B cell (primary cell): ENCODE results near the gene CEBPB. TPM values are rescaled to one million over a fixed set of nuclear protein-coding genes. Genes with fewer than 3 reads are reported as not detected.

Experiments
- ATAC-seq: fragments of 200-7000 bp; cut with Tn5 transposase; one replicate; pipeline ENCODE4 v1.10.0; 2021; ENCODE audit warnings: low read depth, mild to moderate bottlenecking, moderate number of reproducible peaks, moderate library complexity
- CTCF ChIA-PET: fragments of 350-600 bp; sonication (Branson Sonifier 250); formaldehyde crosslinking; loops from one replicate; lab custom pipeline; 2021; ENCODE audit warnings: antibody characterized with exemption, inconsistent platforms; lab: Charles Lee
- POLR2A ChIA-PET: fragments of 350-600 bp; sonication (Branson Sonifier 250); formaldehyde crosslinking; loops from one replicate; lab custom pipeline; 2021; ENCODE audit warnings: antibody characterized with exemption; lab: Charles Lee
- DNase-seq: peaks from one replicate; pipeline ENCODE4 v3.0.0; 2013
- H2AFZ ChIP-seq: 2 replicates; pipeline ENCODE4 v1.6.1; 2012; ENCODE audit warnings: mild to moderate bottlenecking, low read depth, low read length; ENCODE audit not compliant: insufficient read depth, poor library complexity, severe bottlenecking
- H3K27ac ChIP-seq, 2 donors: 1 replicate in 1 of 2; 2 replicates in 1 of 2; pipeline ENCODE4 v1.5.1; 2012 to 2013; ENCODE audit warnings: low read length in 2 of 2, mild to moderate bottlenecking in 2 of 2, moderate library complexity in 1 of 2
- H3K27me3 ChIP-seq, 4 experiments: fragments of 200-600 bp in 1 of 4; sonication (generic) in 1 of 4; replicated peaks in 1 of 4; 1 replicate in 2 of 4; 2 replicates in 2 of 4; pipeline versions ENCODE4 v1.6.1 to v1.7.0; 2013 to 2016; ENCODE audit warnings: low read length in 3 of 4, mild to moderate bottlenecking in 2 of 4, mixed read lengths in 1 of 4, moderate library complexity in 1 of 4; ENCODE audit not compliant: insufficient read depth in 4 of 4, control insufficient read depth in 3 of 4; ENCODE audit errors: control extremely low read depth in 1 of 4
- H3K36me3 ChIP-seq, 2 experiments: replicated peaks in 1 of 2; 1 replicate in 1 of 2; 2 replicates in 1 of 2; pipeline versions ENCODE4 v1.6.1 to v1.7.1; 2013; ENCODE audit warnings: low read length in 1 of 2; ENCODE audit not compliant: insufficient read depth in 2 of 2, control insufficient read depth in 1 of 2; ENCODE audit errors: control extremely low read depth in 1 of 2, extremely low read depth in 1 of 2
- H3K4me1 ChIP-seq, 2 donors: fragments of 200-600 bp in 1 of 2; sonication (generic) in 1 of 2; 1 replicate in 1 of 2; 2 replicates in 1 of 2; pipeline versions ENCODE4 v1.5.1 to v1.6.1; 2013 to 2017; ENCODE audit warnings: low read length in 2 of 2; ENCODE audit not compliant: control insufficient read depth in 2 of 2, insufficient read depth in 2 of 2
- H3K4me2 ChIP-seq: replicated peaks from 2 replicates; pipeline ENCODE3; 2012; ENCODE audit warnings: mild to moderate bottlenecking, low read depth, low read length; ENCODE audit not compliant: poor library complexity, severe bottlenecking
- H3K4me3 ChIP-seq, 5 experiments: fragments of 200-600 bp in 1 of 5; sonication (generic) in 1 of 5; 1 replicate in 3 of 5; 2 replicates in 2 of 5; pipeline versions ENCODE4 v1.5.1 to v1.7.0; 2011 to 2016; ENCODE audit warnings: low read length in 4 of 5, mild to moderate bottlenecking in 4 of 5, low read depth in 2 of 5, control low read depth in 1 of 5, moderate library complexity in 1 of 5; ENCODE audit not compliant: insufficient read depth in 1 of 5; ENCODE audit errors: control extremely low read depth in 1 of 5, extremely low read depth in 1 of 5
- H3K79me2 ChIP-seq: fragments of 200-600 bp; sonication (generic); one replicate; pipeline ENCODE4 v1.6.0; 2016; ENCODE audit warnings: low read length; ENCODE audit not compliant: control insufficient read depth, insufficient read depth
- H3K9ac ChIP-seq: fragments of 200-600 bp; sonication (generic); 2 replicates; pipeline ENCODE4 v1.6.1; 2017; ENCODE audit warnings: mild to moderate bottlenecking, low read length, moderate library complexity
- H3K9me3 ChIP-seq, 3 donors: one replicate each; pipeline versions ENCODE4 v1.6.1 to v1.7.1; 2013; ENCODE audit warnings: low read length in 2 of 3; ENCODE audit not compliant: control insufficient read depth in 2 of 3, insufficient read depth in 1 of 3; ENCODE audit errors: control extremely low read depth in 1 of 3
- H4K20me1 ChIP-seq: 2 replicates; pipeline ENCODE4 v1.6.0; 2012; ENCODE audit warnings: mild to moderate bottlenecking, low read length; ENCODE audit not compliant: insufficient read depth, control insufficient read depth, poor library complexity, severe bottlenecking
- H3K27ac Mint-ChIP-seq: one replicate; pipeline ENCODE4 v1.8.0; 2021; ENCODE audit warnings: mixed read lengths
- H3K27me3 Mint-ChIP-seq: one replicate; pipeline ENCODE4 v1.8.0; 2021; ENCODE audit warnings: mixed read lengths
- H3K4me1 Mint-ChIP-seq: one replicate; pipeline ENCODE4 v1.8.0; 2021; ENCODE audit warnings: mixed read lengths
- H3K4me3 Mint-ChIP-seq: one replicate; pipeline ENCODE4 v1.8.0; 2021; ENCODE audit warnings: mixed read lengths
- H3K9me3 Mint-ChIP-seq: one replicate; pipeline ENCODE4 v1.8.0; 2022; ENCODE audit warnings: mixed read lengths; ENCODE audit not compliant: insufficient read depth
- EZH2 ChIP-seq: IDR thresholded peaks from 2 replicates; pipeline ENCODE4 v1.6.1; 2012; ENCODE audit warnings: borderline replicate concordance, low read depth, mild to moderate bottlenecking, moderate library complexity, low read length; ENCODE audit not compliant: insufficient read depth, poor library complexity, severe bottlenecking
- WGBS: methylation state at CpG from one replicate; pipeline ENCODE4 v1.1.5; 2013; ENCODE audit warnings: missing lambda C conversion rate; ENCODE audit not compliant: insufficient coverage; 5-methylcytosine and 5-hydroxymethylcytosine counted together
- intact Hi-C: fragments of 100-400 bp; cut with micrococcal nuclease; formaldehyde crosslinking; loops from one replicate; pipeline ENCODE4 v1.10.0; 2022
- polyA plus RNA-seq: library from polyadenylated mRNA; depleted of rRNA; stranded (reverse); fragments of >200 nt; gene quantifications from 2 replicates; pipeline ENCODE4 v1.2.3, GENCODE V29; 2012
- total RNA-seq, 2 donors: library from RNA; stranded (reverse); fragments of 120-200 nt in 1 of 2; gene quantifications; 1 replicate in 1 of 2; 2 replicates in 1 of 2; pipeline versions ENCODE4 v1.2.3 to v1.2.4, GENCODE V29; 2013 to 2022
- TF ChIP-seq, protein P1 (sequence below): fragments of 200-600 bp; IDR thresholded peaks from one replicate; pipeline ENCODE4 v1.8.0; 2022; ENCODE audit warnings: antibody characterized with exemption, mild to moderate bottlenecking

CEBPB gene
- total and polyA plus RNA-seq, 2 donors (not counting 1 experiment from before 2014, with no cell fraction given): 25.8 to 28.7 TPM

GRCh38 chr20:50226093-50226974 is 35.7 kb downstream of the CEBPB start:
- Mint-ChIP-seq H3K27ac (no peak overlapping the region), H3K27me3 (peaks cover 19% of the 10 kb centered on the region), H3K9me3 (no peaks in the 10 kb centered on the region), H3K4me3 (no peak overlapping the region), H3K4me1 (no peaks in the 10 kb centered on the region)
- no peak overlapping the region for H3K4me3 ChIP-seq
- intact Hi-C loops: no loop called here
- DNase-seq (no peak), ATAC-seq (no peak)
- H3K79me2 ChIP-seq: no peaks in the 10 kb centered on the region
- peaks cover 0 to 8% (median 0%) of the 10 kb centered on the region in 3 donors for H3K9me3 ChIP-seq
- no peaks in the 10 kb centered on the region for H4K20me1 ChIP-seq
- CTCF ChIA-PET: no interaction called here
- H3K9ac ChIP-seq: no peak overlapping the region
- H3K27me3 ChIP-seq: no peaks in the 10 kb centered on the region
- no peak overlapping the region for H3K4me2 ChIP-seq
- POLR2A ChIA-PET: no interaction called here
- H3K4me1 ChIP-seq: no peaks in the 10 kb centered on the region
- no peak overlapping the region for H3K27ac ChIP-seq
- no peak overlapping the region for H2AFZ ChIP-seq
- no peaks in the 10 kb centered on the region for H3K36me3 ChIP-seq
- 74% methylated on average over 10 of the region's 13 CpGs for WGBS
- TF ChIP-seq, protein P1, sequence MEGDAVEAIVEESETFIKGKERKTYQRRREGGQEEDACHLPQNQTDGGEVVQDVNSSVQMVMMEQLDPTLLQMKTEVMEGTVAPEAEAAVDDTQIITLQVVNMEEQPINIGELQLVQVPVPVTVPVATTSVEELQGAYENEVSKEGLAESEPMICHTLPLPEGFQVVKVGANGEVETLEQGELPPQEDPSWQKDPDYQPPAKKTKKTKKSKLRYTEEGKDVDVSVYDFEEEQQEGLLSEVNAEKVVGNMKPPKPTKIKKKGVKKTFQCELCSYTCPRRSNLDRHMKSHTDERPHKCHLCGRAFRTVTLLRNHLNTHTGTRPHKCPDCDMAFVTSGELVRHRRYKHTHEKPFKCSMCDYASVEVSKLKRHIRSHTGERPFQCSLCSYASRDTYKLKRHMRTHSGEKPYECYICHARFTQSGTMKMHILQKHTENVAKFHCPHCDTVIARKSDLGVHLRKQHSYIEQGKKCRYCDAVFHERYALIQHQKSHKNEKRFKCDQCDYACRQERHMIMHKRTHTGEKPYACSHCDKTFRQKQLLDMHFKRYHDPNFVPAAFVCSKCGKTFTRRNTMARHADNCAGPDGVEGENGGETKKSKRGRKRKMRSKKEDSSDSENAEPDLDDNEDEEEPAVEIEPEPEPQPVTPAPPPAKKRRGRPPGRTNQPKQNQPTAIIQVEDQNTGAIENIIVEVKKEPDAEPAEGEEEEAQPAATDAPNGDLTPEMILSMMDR: no peak
- TF ChIP-seq EZH2: no peak

DNA sequence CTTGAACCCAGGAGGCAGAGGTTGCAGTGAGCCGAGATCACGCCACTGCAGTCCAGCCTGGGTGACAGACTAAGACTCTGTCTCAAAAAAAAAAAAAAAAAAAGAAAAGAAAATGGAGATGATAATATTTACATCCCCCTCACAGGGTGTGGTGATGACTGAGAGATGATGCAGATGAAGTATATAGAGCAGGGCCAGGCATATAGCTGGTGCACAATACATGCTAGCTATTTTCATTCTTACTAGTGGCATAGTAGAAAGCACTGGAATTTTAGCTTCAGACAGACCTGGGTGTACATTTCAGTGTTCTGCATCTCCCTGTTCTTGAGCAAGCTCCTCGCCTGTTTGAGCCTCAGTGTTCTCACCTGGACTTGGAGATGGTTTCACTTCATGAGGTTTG is 36.9 kb downstream of the CEBPB start:
- H3K4me1 Mint-ChIP-seq: no peaks in the 10 kb centered on the region
- Histone ChIP-seq H3K4me2 (no peak overlapping the region), H3K9me3 (peaks cover 0 to 8% (median 0%) of the 10 kb centered on the region in 3 donors), H3K36me3 (no peaks in the 10 kb centered on the region), H3K79me2 (no peaks in the 10 kb centered on the region), H2AFZ (no peak overlapping the region), H3K4me3 (no peak overlapping the region), H3K9ac (no peak overlapping the region), H3K27ac (no peak overlapping the region), H4K20me1 (no peaks in the 10 kb centered on the region), H3K27me3 (no peaks in the 10 kb centered on the region), H3K4me1 (no peaks in the 10 kb centered on the region)
- no peaks in the 10 kb centered on the region for H3K9me3 Mint-ChIP-seq
- TF ChIP-seq, protein P1: no peak
- TF ChIP-seq EZH2: no peak
- intact Hi-C loops: no loop called here
- peaks cover 17% of the 10 kb centered on the region for H3K27me3 Mint-ChIP-seq
- ChIA-PET POLR2A (no interaction called here), CTCF (no interaction called here)
- no peak overlapping the region for H3K27ac Mint-ChIP-seq
- no peak overlapping the region for H3K4me3 Mint-ChIP-seq
- DNase-seq (no peak), ATAC-seq (no peak)
- WGBS: 86% methylated on average over 1 of the region's 3 CpGs
